Measurements from ENCODE around the gene TRAPPC10.

- TF ChIP-seq EZH2 (IDR thresholded peaks at IDR 0.05) (no peak), POLR2AphosphoS5 (IDR thresholded peaks at IDR 0.05; ENCODE audit: borderline replicate concordance, low read depth, low read length) (no peak)
These were observed 50.3 kb downstream of the TRAPPC10 start for GRCh38 chr21:44062380-44062779.
